BJ (cell line): ENCODE results near the gene CROCC. TPM values are rescaled to one million over a fixed set of nuclear protein-coding genes. Genes with fewer than 3 reads are reported as not detected.

ENCODE experiments used
- CTCF ChIA-PET: fragments of 350-600 bp; formaldehyde crosslinking; extraction: SDS; loops from one replicate; lab custom pipeline; 2021; ENCODE audit warnings: antibody characterized with exemption, inconsistent platforms; lab: Yijun Ruan, JAX
- POLR2A ChIA-PET: fragments of 300-600 bp; sonication (Branson Sonifier 250); formaldehyde crosslinking; extraction: SDS; loops from one replicate; lab custom pipeline; 2021; ENCODE audit warnings: antibody characterized with exemption; lab: Charles Lee
- DNase-seq: peaks from one replicate; pipeline ENCODE4 v3.0.0-alpha.2; 2011; ENCODE audit warnings: low read depth
- H3K27me3 ChIP-seq: 2 replicates; pipeline ENCODE4 v1.6.0; 2011; ENCODE audit warnings: low read length; ENCODE audit not compliant: control insufficient read depth, insufficient read depth
- H3K36me3 ChIP-seq: 2 replicates; pipeline ENCODE4 v1.5.1; 2011; ENCODE audit warnings: low read length; ENCODE audit not compliant: control insufficient read depth, insufficient read depth
- H3K4me3 ChIP-seq: 2 replicates; pipeline ENCODE4 v1.5.1; 2011; ENCODE audit warnings: low read depth, mild to moderate bottlenecking, control low read depth, low read length
- CTCF ChIP-seq: IDR thresholded peaks from 2 replicates; pipeline ENCODE4 v1.5.1; 2011; ENCODE audit warnings: low read depth, mild to moderate bottlenecking, control low read depth, inconsistent platforms, low read length, moderate library complexity; ENCODE audit not compliant: insufficient read depth
- polyA plus RNA-seq: library from polyadenylated mRNA; depleted of rRNA; stranded (reverse); fragments of >200 nt; gene quantifications from 2 replicates; pipeline ENCODE4 v1.2.3, GENCODE V29; 2011

The CROCC gene
- polyA plus RNA-seq, 1 experiment, result 12.1 TPM

DNA sequence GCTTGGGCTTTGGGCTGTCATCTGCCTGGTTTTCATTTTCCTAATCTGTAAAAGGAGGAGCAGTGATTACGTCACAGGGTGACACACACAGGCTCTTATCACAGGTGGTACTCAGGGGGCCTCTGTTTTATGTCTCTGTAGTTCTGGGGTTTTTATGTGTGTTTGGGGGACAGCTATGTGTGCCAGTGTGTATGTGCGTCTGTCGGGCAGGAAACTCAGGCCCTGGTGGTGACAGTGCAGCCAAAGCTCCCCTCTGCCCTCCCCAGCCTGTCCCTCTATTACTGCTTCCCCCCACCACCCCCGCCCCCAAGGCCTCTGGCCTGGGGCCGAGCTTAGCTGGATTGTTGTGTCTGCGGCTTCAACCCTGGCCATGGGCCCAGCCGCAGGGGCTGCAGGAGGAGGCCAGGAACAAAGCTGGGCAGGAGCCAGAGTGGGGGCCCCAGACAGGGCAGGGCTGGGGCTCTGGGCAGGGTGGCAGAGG is 45.4 kb downstream of the CROCC start:
- H3K27me3 ChIP-seq, result no peaks in the 10 kb centered on the region
- peaks cover 8% of the 10 kb centered on the region for H3K36me3 ChIP-seq
- TF ChIP-seq CTCF, result no peak
- no peak overlapping the region for H3K4me3 ChIP-seq
- CTCF ChIA-PET, result interaction anchor here (0.8 to 2.5 kb wide), 5 partner anchors 12 to 85 kb away, joined by 3 to 13 read pairs (median 6); no protein-coding TSS in a partner anchor
- POLR2A ChIA-PET, result no interaction called here
- DNase-seq, result no peak

DNA sequence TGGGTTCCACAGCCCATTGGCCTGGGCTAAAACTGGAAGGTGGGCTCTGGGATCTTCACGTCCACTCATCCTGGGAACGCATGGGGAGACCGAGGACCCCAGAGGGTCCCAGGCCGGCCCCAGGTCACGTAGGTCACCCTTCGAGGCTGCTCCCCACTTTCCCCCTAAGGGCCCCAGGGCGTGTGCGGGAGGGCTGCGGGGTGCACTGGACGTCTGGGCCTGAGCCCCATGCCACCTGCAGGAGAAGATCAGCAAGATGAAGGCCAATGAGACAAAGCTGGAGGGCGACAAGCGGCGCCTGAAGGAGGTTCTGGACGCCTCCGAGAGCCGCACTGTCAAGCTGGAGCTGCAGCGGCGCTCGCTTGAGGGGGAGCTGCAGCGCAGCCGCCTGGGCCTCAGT is 46.2 kb downstream of the CROCC start:
- H3K27me3 ChIP-seq, result no peaks in the 10 kb centered on the region
- TF ChIP-seq CTCF, result no peak
- ChIA-PET CTCF (interaction anchor here (0.8 kb wide), 1 partner anchor 12 kb away, joined by 3 read pairs; no protein-coding TSS in a partner anchor), POLR2A (no interaction called here)
- no peak overlapping the region for H3K4me3 ChIP-seq
- DNase-seq, result no peak
- peaks cover 9% of the 10 kb centered on the region for H3K36me3 ChIP-seq

DNA sequence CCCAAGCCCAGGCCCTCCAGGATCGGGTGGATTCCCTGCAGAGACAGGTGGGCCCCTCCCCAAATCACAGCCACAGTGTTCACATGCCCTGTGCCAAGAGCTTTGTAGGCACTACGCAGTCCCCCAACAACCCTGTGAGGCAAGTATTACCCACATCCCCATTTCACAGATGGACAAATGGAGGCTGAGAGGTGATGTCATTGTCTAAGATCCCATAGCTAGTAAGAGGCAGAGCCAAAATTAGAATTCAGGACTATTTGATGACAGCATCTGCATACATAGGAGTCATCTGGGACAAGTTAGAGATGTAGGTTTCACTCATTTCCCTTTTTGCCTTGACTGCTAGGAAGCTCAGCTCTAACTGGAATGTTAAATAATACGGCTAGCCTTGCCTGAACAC is 46.6 kb downstream of the CROCC start:
- TF ChIP-seq CTCF, result no peak
- DNase-seq, result no peak
- H3K4me3 ChIP-seq, result no peak overlapping the region
- H3K27me3 ChIP-seq, result no peaks in the 10 kb centered on the region
- CTCF ChIA-PET, result interaction anchor here (0.8 kb wide), 1 partner anchor 11 kb away, joined by 3 read pairs; no protein-coding TSS in a partner anchor
- POLR2A ChIA-PET, result no interaction called here
- H3K36me3 ChIP-seq, result peaks cover 10% of the 10 kb centered on the region

- CTCF ChIA-PET, result no interaction called here
- DNase-seq, result no peak
- peaks cover 10% of the 10 kb centered on the region for H3K36me3 ChIP-seq
- no peaks in the 10 kb centered on the region for H3K27me3 ChIP-seq
- no peak for TF ChIP-seq CTCF
- POLR2A ChIA-PET, result no interaction called here
- H3K4me3 ChIP-seq, result no peak overlapping the region
Observed at GRCh38 chr1:16969057-16969611, 47.4 kb downstream of the CROCC start.

DNA sequence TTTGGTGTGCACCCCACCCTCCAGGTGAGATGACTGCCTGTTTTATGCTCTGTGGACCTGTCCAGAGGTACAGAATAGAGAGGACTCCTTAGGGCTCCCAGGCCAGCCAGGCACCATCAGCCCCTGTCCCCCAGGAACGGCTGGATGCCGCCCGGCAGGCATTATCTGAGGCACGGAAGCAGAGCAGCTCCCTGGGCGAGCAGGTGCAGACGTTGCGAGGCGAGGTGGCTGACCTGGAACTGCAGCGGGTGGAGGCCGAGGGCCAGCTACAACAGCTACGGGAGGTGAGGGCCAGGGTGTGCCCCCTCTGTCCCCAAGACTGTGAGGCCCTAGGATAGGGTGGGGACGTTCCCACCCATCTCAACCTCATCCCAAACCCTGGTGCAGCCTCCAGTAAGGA is 47.9 kb downstream of the CROCC start:
- ChIA-PET POLR2A (no interaction called here), CTCF (no interaction called here)
- H3K4me3 ChIP-seq, result no peak overlapping the region
- peaks cover 10% of the 10 kb centered on the region for H3K36me3 ChIP-seq
- TF ChIP-seq CTCF, result no peak
- no peak for DNase-seq
- H3K27me3 ChIP-seq, result no peaks in the 10 kb centered on the region
